Measurements from ENCODE around the gene TTC32. TPM values are rescaled to one million over a fixed set of nuclear protein-coding genes. Genes with fewer than 3 reads are reported as not detected.
"Not testable (repeated sequence)": the region's sequence is repeated elsewhere in the genome, so short reads cannot be mapped to it uniquely, and the experiment has no call there.

The TTC32 gene
- total RNA-seq, 1 donor from 2014 or later: 9.4 TPM

GRCh38 chr2:19894134-19894792 is 7.5 kb downstream of the TTC32 start:
- Mint-ChIP-seq H3K4me3 (ENCODE audit: unreplicated experiment) (no peak overlapping the region), H3K27ac (ENCODE audit: unreplicated experiment) (no peak overlapping the region), H3K36me3 (ENCODE audit: low read depth, unreplicated experiment) (no peaks in the 10 kb centered on the region), H3K4me1 (ENCODE audit: unreplicated experiment) (peaks cover 8% of the 10 kb centered on the region), H3K27me3 (ENCODE audit: unreplicated experiment) (no peaks in the 10 kb centered on the region), H3K9me3 (ENCODE audit: unreplicated experiment) (no peaks in the 10 kb centered on the region)
- no peak for TF ChIP-seq CTCF (IDR thresholded peaks at IDR 0.05; ENCODE audit: unreplicated experiment)
- no peak for DNase-seq (ENCODE audit: low spot score)

GRCh38 chr2:19893520-19894133 is 8.2 kb downstream of the TTC32 start:
- Mint-ChIP-seq H3K4me3 (ENCODE audit: unreplicated experiment) (no peak overlapping the region), H3K4me1 (ENCODE audit: unreplicated experiment) (peaks cover 6% of the 10 kb centered on the region), H3K9me3 (ENCODE audit: unreplicated experiment) (no peaks in the 10 kb centered on the region), H3K27ac (ENCODE audit: unreplicated experiment) (no peak overlapping the region), H3K36me3 (ENCODE audit: low read depth, unreplicated experiment) (no peaks in the 10 kb centered on the region), H3K27me3 (ENCODE audit: unreplicated experiment) (no peaks in the 10 kb centered on the region)
- no peak for TF ChIP-seq CTCF (IDR thresholded peaks at IDR 0.05; ENCODE audit: unreplicated experiment)
- DNase-seq (ENCODE audit: low spot score): no peak

GRCh38 chr2:19891971-19892370 is 9.8 kb downstream of the TTC32 start:
- H3K36me3 Mint-ChIP-seq (ENCODE audit: low read depth, unreplicated experiment); H3K9me3 Mint-ChIP-seq (ENCODE audit: unreplicated experiment); H3K4me1 Mint-ChIP-seq (ENCODE audit: unreplicated experiment); H3K27ac Mint-ChIP-seq (ENCODE audit: unreplicated experiment); H3K27me3 Mint-ChIP-seq (ENCODE audit: unreplicated experiment); DNase-seq (ENCODE audit: low spot score): not testable (repeated sequence)
- peak overlapping the region; percentile 60 for H3K4me3 Mint-ChIP-seq (ENCODE audit: unreplicated experiment)

GRCh38 chr2:19890104-19890503 is 11.7 kb downstream of the TTC32 start:
- peaks cover 6% of the 10 kb centered on the region for H3K4me1 Mint-ChIP-seq (ENCODE audit: unreplicated experiment)
- TF ChIP-seq CTCF (IDR thresholded peaks at IDR 0.05; ENCODE audit: unreplicated experiment): no peak
- H3K27me3 Mint-ChIP-seq (ENCODE audit: unreplicated experiment): peaks cover 5% of the 10 kb centered on the region
- H3K9me3 Mint-ChIP-seq (ENCODE audit: unreplicated experiment): no peaks in the 10 kb centered on the region
- H3K27ac Mint-ChIP-seq (ENCODE audit: unreplicated experiment): no peak overlapping the region
- no peak overlapping the region for H3K4me3 Mint-ChIP-seq (ENCODE audit: unreplicated experiment)
- H3K36me3 Mint-ChIP-seq (ENCODE audit: low read depth, unreplicated experiment): no peaks in the 10 kb centered on the region
- no peak for DNase-seq (ENCODE audit: low spot score)

DNA sequence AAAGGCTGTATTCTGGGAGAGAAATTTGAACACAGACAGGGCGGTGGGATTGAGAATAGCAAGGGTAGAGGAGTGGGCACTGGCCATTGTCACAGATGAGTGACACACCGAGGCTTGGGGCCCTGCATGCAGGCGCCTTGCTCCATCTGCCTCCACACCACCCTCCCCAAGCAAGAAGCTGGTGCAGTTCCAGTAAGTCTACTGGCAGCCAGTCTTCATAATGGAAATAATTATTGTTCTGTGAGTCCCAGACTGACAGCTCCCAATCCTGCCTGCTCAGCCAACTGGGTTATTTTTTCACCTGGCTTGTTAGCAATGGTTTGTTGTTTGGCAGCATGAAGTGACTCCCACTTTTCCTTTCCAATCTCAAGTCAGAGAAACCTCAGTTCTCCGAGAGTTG is 13.0 kb downstream of the TTC32 start:
- Mint-ChIP-seq H3K9me3 (ENCODE audit: unreplicated experiment) (no peaks in the 10 kb centered on the region), H3K36me3 (ENCODE audit: low read depth, unreplicated experiment) (peaks cover 3% of the 10 kb centered on the region), H3K27me3 (ENCODE audit: unreplicated experiment) (peaks cover 5% of the 10 kb centered on the region), H3K27ac (ENCODE audit: unreplicated experiment) (no peak overlapping the region), H3K4me3 (ENCODE audit: unreplicated experiment) (no peak overlapping the region), H3K4me1 (ENCODE audit: unreplicated experiment) (peaks cover 6% of the 10 kb centered on the region)
- DNase-seq (ENCODE audit: low spot score): no peak
- no peak for TF ChIP-seq CTCF (IDR thresholded peaks at IDR 0.05; ENCODE audit: unreplicated experiment)

Data from endothelial cell (in vitro differentiated cells).